ENCODE results near the gene OR10A6.
A peak's percentile ranks its signal among the peaks of the same experiment; 100 is the strongest.

Gene OR10A6

DNA sequence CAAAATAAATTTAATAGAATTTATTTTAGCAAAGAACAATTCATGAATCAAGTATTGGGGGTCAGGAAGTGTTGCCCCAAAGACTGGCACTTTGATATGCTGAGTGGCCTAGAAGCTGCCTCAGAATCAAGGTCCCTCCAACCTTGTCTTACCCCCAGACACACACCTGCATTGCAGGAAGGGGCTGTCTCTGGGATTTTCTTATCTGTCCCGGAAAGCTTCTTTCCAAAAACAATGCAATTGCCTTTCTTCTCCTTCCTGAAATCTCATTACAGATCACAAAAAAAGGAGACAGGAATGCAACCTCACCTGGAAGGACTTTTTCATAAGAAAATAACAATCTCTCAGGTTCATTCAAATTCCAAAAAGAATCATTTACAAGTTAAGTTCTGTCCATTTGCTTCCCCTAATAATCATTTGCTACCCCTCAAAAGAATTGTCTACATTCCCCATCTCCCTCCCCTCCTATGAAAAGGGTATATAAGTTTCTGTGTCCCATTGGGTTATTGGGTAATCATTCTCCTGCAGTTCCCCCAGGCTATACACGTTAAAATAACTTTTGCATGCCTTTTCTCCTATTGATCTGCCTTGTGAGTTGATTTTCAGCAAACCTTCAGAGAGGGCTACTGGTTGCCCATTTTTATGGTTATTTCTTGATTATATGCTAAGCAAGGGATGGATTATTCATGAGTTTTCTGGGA is 21.3 kb downstream of the OR10A6 start:
- DNase-seq = no peak

DNA sequence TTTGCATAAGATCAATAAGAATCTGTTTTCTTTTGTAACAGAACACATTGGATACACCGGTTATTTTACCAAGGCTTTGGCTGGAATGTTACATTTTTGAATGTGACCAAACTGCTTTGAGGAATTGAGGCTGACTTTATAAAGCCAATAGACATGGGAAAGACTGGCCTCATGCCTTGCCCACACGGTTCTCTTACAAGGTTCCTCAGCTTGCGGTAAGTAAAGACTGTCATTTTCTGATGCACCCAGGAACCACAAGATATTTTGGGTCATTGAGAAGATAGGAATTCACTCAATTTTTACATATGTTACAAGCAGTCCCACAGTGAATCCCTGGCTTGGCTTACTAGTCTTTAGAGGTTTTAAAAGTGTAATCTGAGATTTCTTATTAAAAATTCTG is 23.9 kb downstream of the OR10A6 start:
- DNase-seq = no peak

DNA sequence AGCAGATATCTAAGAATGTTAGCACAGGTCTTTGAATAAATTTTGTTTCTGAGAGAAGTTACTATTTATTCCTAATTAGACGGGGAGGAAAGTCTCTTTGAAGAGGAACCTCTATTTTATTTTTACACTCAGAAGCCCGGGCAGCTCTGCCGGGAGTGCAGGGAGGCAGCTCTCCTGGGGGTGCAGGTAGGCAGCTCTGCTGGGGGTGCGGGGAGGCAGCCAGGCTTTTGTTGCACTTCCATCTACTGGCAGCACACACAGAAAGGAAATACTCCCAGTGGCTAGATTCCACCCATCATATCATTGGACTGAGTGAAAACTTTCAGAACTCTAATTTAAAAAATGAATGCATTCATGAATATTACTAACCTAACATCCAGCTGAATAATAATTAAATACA is 24.6 kb downstream of the OR10A6 start:
- DNase-seq = no peak

DNA sequence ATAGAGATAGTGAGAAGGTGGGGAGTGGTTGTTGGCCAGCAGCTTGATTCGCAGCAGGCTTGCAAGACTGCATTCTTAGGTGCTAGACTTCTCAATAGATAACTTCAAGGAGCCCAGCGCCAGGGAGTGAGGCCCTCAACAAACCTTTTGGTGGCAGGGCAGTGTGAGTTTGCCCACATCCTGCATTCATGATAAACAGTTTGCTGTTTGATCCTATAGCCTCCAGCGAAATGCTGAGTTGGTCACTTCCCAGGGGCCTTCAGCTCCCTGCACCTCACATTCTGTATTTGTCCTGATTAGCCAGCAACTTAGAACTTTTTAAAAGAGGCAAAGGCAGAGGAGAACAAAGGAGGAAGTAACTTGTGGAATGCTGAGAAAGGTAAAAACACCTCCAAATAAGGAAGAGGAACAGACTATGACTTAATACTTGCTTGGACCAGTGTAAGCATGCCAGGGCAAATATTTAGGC is 25.1 kb downstream of the OR10A6 start:
- no peak for DNase-seq

DNA sequence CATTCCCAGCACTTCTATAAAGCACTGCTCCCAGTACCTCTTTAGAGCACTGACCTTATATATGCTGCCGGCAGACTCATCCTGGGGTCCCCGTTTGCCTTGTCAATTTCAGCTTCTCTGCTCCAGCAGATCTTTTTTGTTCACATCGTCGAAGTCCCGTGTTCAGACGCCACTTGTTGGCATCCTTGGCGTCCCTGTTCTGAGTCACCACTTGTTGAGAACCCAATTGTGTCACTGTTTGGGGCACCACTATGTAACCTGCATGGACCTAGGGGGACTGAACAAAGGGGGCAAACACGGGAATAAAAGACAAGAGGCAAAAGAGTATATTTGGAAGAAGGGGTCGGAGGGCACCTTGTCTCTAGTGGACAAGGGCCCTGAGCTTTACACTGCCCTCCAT is 25.5 kb downstream of the OR10A6 start:
- no peak for DNase-seq

DNA sequence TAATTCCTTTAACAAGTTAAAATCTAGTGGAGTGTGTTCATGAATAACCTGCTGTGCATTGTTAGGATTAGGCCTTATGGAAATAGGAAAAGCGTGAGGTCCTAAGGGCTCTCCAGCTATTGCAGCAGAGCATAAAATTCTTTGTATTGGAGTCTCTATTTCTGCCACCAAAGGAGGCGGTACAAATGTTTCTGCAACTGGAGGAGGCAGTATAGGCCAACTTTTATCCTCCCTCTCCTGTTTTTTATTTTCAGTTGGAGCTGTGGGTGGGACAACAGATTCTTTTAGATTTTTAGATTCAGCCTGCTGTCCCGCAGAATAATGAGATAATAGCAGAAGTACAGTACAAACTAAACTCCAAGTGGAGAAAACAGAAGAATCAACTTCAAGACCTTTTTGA is 26.2 kb downstream of the OR10A6 start:
- DNase-seq = no peak

DNA sequence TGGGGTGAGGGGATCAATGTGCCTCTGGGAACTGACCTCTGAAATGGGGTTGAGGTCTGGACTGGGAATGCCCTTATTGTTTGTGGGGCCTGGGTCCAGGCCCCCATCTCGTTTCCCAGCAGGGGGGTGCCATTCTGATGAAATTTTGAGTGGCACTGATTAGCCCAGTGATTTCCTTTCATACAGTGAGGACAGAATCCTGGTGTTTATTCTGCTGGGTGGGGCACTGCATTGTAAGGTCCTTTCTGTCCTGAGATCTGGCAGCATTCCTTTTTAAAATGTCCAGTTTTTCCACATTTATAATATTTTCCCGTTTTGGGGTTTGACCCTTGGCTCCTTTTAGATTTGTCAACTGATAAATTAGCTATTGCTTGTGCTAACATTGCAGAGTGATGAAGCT is 27.1 kb downstream of the OR10A6 start:
- DNase-seq = no peak

DNA sequence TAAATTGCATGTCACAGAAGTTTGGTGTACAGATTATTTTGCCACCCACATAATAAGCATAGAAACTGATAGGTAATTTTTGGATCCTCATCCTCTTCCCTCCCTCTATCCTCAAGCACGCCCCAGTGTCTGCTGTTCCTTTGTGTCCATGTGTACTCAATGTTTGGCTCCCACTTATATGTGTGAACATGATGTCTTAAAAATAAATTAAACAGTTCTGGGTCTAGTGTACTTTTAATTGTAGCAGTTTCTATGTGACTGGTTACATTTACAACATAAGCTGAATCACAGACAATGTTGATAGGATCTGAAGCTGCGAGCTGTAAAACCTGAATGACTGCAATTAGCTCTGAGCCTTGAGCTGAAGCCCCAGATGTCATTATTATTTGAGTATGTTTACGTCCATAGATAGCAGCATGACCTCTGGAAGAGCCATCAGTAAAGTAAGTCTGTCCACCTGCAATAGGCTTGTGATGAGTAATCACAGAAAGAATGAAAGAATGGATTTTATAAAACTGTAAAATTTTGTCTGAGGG is 29.7 kb downstream of the OR10A6 start:
- no peak for DNase-seq

DNA sequence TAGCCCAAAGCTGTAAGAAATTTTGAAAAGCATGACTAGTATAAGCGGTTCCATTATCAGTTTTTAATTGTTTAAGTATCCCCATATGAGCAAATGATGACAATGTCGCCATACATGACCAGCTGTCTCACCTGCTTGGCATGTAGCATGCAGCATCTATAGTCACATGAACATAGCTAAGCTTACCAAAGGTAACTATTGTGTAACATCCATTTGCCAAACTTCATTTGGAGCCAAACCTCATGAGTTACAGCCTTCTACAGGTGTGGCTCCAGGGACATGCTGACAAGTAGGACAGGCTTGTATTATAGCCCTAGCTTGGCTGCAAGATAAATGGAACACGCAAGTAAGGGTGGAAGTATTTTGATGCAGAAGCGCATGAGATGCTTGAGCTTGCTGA is 30.4 kb downstream of the OR10A6 start:
- DNase-seq = no peak

DNA sequence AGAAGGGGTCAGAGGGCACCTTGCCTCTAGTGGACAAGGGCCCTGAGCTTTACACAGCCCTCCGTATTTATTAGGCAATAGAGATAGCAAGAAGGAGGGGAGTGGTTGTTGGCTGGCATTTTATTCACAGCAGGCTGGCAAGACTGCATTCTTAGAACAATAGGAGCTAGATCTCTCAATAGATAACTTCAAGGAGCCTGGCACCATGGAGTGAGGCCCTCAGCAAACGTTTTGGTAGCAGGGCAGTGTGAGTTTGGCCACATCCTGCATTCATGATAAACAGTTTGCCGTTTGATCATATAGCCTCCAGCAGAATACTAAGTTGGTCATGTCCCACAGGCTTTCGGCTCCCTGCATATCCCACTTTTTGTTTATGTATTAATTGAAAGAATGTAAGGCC is 31.6 kb downstream of the OR10A6 start:
- DNase-seq = no peak

DNA sequence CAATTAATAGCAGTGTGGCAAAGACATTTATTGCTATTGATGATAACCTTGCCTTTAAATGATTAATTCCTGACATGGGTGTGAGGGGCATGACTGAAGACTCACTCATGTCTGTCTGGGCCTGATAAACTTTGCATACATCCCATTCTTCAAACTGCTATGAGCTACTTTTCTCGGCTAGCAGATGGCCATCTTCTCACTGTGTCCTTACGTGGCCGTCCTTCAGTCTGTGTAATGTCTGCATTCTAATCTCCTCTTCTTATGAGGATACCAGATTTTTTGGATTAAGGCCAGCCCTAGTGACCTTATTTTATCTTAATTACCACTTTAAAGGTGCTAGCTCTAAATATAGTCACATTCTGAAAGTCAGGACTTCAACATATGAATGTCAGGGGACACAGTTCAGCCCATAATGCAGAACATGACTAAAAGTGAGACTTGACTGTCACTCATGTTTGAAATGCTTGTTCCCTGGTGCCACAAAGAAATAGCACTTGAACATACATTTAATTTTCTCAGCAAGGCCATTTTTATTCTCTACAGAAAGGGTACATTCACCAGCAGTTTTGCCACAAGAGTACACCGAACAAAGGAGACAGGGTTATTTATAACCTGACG is 32.3 kb downstream of the OR10A6 start:
- DNase-seq = no peak

DNA sequence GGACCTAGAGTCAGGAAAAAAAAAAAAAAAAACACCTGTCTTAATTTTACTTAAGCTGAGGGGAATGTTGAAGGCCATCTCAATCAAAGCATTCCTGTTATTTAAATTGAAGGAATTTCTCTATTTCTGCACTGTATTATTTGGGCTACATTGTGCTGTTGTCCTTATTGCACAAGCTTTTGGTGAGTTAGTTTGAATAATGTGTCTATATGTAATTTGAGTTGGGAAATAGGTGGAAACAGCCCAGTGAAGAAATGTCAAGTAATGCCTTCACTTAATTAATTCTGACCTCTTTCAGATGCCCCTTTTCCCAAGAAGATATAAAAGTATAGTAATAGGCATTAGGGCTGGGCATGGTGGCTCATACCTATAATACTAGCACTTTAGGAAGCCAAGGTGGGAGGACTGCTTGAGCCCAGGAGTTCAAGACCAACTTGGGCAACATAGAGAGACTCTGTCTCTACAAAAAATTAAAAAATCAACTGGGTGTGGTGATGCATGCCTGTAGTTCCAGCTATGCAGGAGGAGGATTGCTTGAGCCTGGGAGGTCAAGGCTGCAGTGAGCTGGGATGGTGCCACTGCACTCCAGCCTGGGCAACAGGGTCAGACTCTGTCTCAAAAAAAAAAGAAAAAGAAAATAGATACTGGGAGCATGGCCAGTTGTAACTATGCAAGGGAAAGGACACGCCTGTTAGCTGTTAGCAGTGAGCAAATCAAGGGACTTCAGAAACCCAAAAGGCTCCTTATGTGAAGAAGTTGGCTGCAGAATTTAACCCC is 34.9 kb downstream of the OR10A6 start:
- DNase-seq = no peak

DNA sequence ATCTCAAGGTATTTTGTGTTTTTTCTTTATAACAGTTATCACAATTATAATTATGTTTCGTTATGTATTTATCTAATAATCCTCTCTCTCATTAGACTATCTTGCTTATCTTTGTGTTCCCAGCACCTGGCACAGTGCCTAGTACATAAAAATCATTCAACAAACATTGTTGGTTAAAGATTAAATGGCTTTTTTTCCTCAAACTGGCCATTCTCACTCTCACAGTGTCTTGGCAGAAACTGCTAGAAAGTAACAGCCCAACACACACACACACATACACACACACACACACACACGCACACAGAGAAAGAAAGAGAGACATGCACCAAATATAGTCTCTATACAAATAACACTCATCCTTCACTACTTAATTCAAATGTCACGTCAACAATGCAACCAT is 36.8 kb downstream of the OR10A6 start:
- no peak for DNase-seq

DNA sequence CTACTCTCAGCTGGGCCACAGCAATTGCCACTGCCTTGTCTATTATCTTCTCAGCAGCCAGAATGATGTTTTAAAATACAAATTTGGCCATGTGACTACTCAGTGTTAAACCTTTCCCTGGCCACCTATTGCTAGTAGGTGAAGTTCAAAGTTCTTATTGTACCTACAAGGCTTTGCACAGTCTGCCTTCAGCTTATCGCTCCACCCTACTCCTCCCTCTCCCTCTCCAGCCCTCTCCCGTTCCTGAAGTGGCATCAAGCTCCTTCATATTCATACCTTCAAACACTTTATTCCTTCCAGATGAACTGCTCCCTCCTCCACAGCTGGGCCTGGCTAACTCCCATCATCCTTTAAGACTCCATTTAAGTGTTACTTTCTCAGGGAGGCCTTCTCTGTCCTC is 37.3 kb downstream of the OR10A6 start:
- DNase-seq = no peak

DNA sequence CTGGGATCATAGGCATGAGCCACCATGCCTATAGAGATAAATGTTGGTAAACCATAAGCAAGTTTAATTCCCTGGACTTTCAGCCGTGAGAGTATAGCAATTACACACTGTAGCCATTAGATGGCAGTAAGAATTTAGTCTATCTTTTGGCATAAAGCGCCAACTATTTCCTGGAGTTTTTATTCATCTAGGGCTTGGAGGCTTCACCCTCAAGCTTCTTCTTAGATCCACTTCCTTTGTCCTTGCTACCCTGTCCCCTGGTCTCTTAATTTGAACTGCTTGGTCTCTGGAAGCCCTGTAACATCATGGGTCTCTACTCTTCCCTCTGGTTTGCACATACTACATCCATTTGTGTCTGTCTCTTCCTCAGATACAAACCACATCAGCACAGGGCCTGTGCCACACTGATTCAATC is 38.2 kb downstream of the OR10A6 start:
- DNase-seq = peak; percentile 26

DNA sequence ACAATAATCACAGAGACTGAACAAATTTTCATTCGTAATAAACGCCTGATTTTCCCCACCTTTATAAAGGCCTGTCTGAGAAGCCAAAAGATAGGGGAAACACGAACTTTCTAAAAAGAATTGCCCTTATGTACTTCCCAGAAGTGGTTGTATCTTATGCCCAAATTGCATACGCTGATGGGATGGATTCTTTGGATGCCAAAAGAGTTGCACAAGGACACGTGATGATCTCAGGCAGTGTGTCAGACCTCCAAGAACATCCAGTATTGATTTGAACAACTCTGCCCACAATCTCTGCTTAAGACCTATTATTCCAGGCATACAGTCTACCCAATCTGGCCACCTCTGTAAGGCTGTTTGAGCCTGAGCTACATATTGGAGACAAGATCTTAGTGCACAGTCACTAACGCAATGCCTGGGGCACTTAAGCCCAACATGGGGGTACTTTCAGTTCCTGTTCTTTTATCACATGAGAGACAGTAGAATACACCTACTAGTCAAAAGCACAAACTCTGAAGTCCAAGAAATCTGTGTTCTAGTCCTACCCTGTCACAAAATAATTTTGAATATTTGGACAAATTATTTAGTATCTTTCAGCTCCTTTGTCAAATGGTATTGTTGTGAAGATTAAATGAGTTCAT is 38.9 kb downstream of the OR10A6 start:
- DNase-seq = no peak

DNA sequence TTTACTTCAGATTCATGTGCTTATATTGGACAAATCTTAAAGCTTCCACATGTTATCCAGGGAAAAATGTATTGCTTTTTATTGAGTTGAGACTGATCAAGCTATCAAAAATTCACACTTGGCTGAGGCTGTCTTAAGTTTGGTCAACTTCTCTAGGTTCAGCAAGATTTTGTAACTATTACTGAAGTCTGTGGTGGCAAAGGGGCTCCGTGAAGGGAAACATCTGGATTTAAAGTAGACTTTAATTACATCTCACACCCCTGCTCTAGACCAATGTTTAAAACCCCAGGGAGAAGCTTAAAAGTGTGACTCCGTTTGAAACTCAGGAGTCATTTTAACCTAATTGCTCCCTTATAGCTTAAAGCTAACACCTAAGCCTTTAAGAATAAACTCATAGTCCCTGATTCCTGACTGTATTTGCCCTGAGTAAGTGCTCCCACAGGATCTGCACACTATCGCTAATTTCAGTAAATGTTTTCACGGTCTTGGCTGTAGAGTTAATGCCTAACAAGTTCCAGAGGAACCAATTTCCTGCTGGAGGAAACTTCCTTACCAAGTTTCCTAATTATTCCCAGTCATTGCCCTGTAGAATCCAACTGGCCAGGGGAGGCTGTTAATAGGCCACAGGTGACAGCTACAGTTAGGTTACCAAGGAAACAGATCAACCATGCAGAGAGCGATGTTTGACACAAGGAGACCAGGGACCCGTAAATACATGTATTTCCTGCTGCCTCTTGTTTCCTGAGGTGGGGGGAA is 40.5 kb downstream of the OR10A6 start:
- DNase-seq = no peak

DNA sequence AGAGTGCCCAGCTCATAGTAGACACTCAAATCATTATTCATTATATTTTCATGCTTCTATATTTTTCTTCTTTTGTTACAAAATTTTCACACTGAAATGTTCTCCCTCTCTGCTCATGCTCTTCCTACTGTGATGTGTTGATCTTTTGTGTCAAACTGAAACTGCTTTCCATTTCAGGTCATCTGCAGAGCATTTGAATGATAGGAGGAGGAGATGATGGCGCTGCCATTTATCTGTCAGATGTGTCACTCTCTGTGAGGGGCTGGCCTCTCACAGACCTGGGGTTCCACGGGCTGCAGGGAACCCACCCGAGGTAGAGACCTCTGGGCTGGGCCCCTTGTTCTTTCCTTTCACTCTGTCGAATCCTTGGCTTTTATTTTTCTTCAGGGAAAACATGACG is 41.1 kb downstream of the OR10A6 start:
- no peak for DNase-seq

DNA sequence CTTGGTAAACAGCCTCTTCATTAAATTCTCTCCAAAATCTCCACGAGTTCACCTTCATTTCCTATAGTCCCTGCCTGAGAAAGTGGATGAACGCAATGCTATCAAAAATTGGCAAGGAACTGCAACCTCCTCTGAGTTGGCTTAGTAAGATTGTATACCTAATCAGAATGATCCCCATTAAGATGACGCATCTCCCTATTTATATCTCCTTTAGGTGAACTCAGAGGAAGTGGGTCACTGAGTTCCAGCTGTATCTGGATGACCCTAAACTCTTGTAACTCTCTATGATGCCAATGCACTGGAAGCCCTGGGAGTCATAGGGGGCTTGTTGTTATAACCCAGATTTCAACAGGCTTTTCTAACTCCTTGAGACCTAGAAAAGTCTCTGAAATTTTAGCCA is 48.2 kb downstream of the OR10A6 start:
- no peak for DNase-seq

Data from DMS79 (cell line).